HUES48 (cell line): ENCODE data around the gene TBL1X.

Source experiments
- H3K27ac ChIP-seq: one replicate; pipeline ENCODE4 v1.7.0; 2013; ENCODE audit warnings: low read depth, low read length, inconsistent platforms
- H3K27me3 ChIP-seq: 2 replicates; pipeline ENCODE4 v1.6.1; 2013; ENCODE audit warnings: mild to moderate bottlenecking, low read length; ENCODE audit not compliant: control insufficient read depth, insufficient read depth
- H3K36me3 ChIP-seq: 2 replicates; pipeline ENCODE4 v1.6.1; 2013; ENCODE audit warnings: low read length; ENCODE audit not compliant: control insufficient read depth, insufficient read depth
- H3K4me1 ChIP-seq: 2 replicates; pipeline ENCODE4 v1.6.1; 2013; ENCODE audit warnings: mild to moderate bottlenecking, low read length; ENCODE audit not compliant: control insufficient read depth, insufficient read depth
- H3K4me3 ChIP-seq: 2 replicates; pipeline ENCODE4 v1.5.1; 2013; ENCODE audit warnings: mild to moderate bottlenecking, low read depth, low read length
- H3K9ac ChIP-seq: 2 replicates; pipeline ENCODE4 v1.6.1; 2013; ENCODE audit warnings: mild to moderate bottlenecking, low read depth, low read length, moderate library complexity
- H3K9me3 ChIP-seq: 2 replicates; pipeline ENCODE4 v1.6.1; 2013; ENCODE audit warnings: low read length; ENCODE audit not compliant: control insufficient read depth, insufficient read depth

The TBL1X gene

GRCh38 chrX:9606971-9607370, 142.1 kb downstream of the TBL1X start:
- Histone ChIP-seq H3K9me3 (no peaks in the 10 kb centered on the region), H3K27ac (no peak overlapping the region), H3K36me3 (no peaks in the 10 kb centered on the region), H3K4me3 (no peak overlapping the region), H3K4me1 (peaks cover 22% of the 10 kb centered on the region), H3K9ac (no peak overlapping the region), H3K27me3 (no peaks in the 10 kb centered on the region)

GRCh38 chrX:9609499-9609898, 144.6 kb downstream of the TBL1X start:
- no peaks in the 10 kb centered on the region for H3K36me3 ChIP-seq
- H3K4me1 ChIP-seq: peaks cover 24% of the 10 kb centered on the region
- no peak overlapping the region for H3K27ac ChIP-seq
- no peak overlapping the region for H3K9ac ChIP-seq
- H3K9me3 ChIP-seq: no peaks in the 10 kb centered on the region
- no peak overlapping the region for H3K4me3 ChIP-seq
- no peaks in the 10 kb centered on the region for H3K27me3 ChIP-seq

- H3K27me3 ChIP-seq: no peaks in the 10 kb centered on the region
- H3K27ac ChIP-seq: no peak overlapping the region
- H3K36me3 ChIP-seq: no peaks in the 10 kb centered on the region
- H3K9ac ChIP-seq: no peak overlapping the region
- no peaks in the 10 kb centered on the region for H3K9me3 ChIP-seq
- peaks cover 29% of the 10 kb centered on the region for H3K4me1 ChIP-seq
- no peak overlapping the region for H3K4me3 ChIP-seq
These were observed 145.1 kb downstream of the TBL1X start for GRCh38 chrX:9609987-9610386.

- Histone ChIP-seq H3K9ac (no peak overlapping the region), H3K36me3 (no peaks in the 10 kb centered on the region), H3K4me1 (peaks cover 35% of the 10 kb centered on the region), H3K27me3 (no peaks in the 10 kb centered on the region), H3K27ac (peak overlapping the region; percentile 11), H3K9me3 (no peaks in the 10 kb centered on the region), H3K4me3 (no peak overlapping the region)
These were observed 146.0 kb downstream of the TBL1X start for GRCh38 chrX:9610771-9611392.

GRCh38 chrX:9611436-9612145, 146.7 kb downstream of the TBL1X start:
- H3K27me3 ChIP-seq: no peaks in the 10 kb centered on the region
- H3K27ac ChIP-seq: peak overlapping the region; percentile 11
- H3K4me1 ChIP-seq: peaks cover 35% of the 10 kb centered on the region
- no peaks in the 10 kb centered on the region for H3K9me3 ChIP-seq
- no peaks in the 10 kb centered on the region for H3K36me3 ChIP-seq
- no peak overlapping the region for H3K4me3 ChIP-seq
- H3K9ac ChIP-seq: no peak overlapping the region

- Histone ChIP-seq H3K36me3 (no peaks in the 10 kb centered on the region), H3K27me3 (no peaks in the 10 kb centered on the region), H3K4me1 (peaks cover 35% of the 10 kb centered on the region), H3K27ac (peak overlapping the region; percentile 11), H3K4me3 (no peak overlapping the region), H3K9ac (no peak overlapping the region), H3K9me3 (no peaks in the 10 kb centered on the region)
These were observed 147.3 kb downstream of the TBL1X start for GRCh38 chrX:9612146-9612505.

GRCh38 chrX:9614016-9614415, 149.2 kb downstream of the TBL1X start:
- no peaks in the 10 kb centered on the region for H3K27me3 ChIP-seq
- H3K27ac ChIP-seq: no peak overlapping the region
- H3K9me3 ChIP-seq: no peaks in the 10 kb centered on the region
- peaks cover 35% of the 10 kb centered on the region for H3K4me1 ChIP-seq
- no peak overlapping the region for H3K9ac ChIP-seq
- no peak overlapping the region for H3K4me3 ChIP-seq
- H3K36me3 ChIP-seq: no peaks in the 10 kb centered on the region

- Histone ChIP-seq H3K9ac (no peak overlapping the region), H3K36me3 (no peaks in the 10 kb centered on the region), H3K27me3 (no peaks in the 10 kb centered on the region), H3K4me1 (peaks cover 17% of the 10 kb centered on the region), H3K27ac (no peak overlapping the region), H3K9me3 (no peaks in the 10 kb centered on the region), H3K4me3 (no peak overlapping the region)
These were observed 154.3 kb downstream of the TBL1X start for GRCh38 chrX:9619133-9619532.

GRCh38 chrX:9619581-9619980, 154.7 kb downstream of the TBL1X start:
- Histone ChIP-seq H3K4me1 (peaks cover 21% of the 10 kb centered on the region), H3K4me3 (no peak overlapping the region), H3K9ac (no peak overlapping the region), H3K27ac (no peak overlapping the region), H3K36me3 (no peaks in the 10 kb centered on the region), H3K27me3 (no peaks in the 10 kb centered on the region), H3K9me3 (no peaks in the 10 kb centered on the region)

GRCh38 chrX:9622128-9622527, 157.3 kb downstream of the TBL1X start:
- Histone ChIP-seq H3K4me1 (peaks cover 20% of the 10 kb centered on the region), H3K27ac (no peak overlapping the region), H3K9me3 (no peaks in the 10 kb centered on the region), H3K9ac (no peak overlapping the region), H3K36me3 (no peaks in the 10 kb centered on the region), H3K4me3 (no peak overlapping the region), H3K27me3 (no peaks in the 10 kb centered on the region)

- Histone ChIP-seq H3K4me3 (no peak overlapping the region), H3K27me3 (no peaks in the 10 kb centered on the region), H3K9me3 (no peaks in the 10 kb centered on the region), H3K4me1 (peaks cover 25% of the 10 kb centered on the region), H3K9ac (no peak overlapping the region), H3K27ac (no peak overlapping the region), H3K36me3 (no peaks in the 10 kb centered on the region)
These were observed 161.5 kb downstream of the TBL1X start for GRCh38 chrX:9626379-9626778.
